C4-2B (cell line): ENCODE results near the gene CPLX3.

Experiments
- CTCF ChIP-seq: fragments of 450-650 bp; conservative IDR thresholded peaks from 2 replicates; pipeline ENCODE4 v1.5.1; 2017; ENCODE audit warnings: mild to moderate bottlenecking
- ZFX ChIP-seq: fragments of 450-650 bp; IDR thresholded peaks from 2 replicates; pipeline ENCODE4 v1.6.1; 2017

GRCh38 chr15:74858369-74858740, 31.9 kb downstream of the CPLX3 start:
- TF ChIP-seq CTCF (no peak), ZFX (no peak)
